ENCODE results near the gene DICER1.
A peak's percentile ranks its signal among the peaks of the same experiment; 100 is the strongest.

The DICER1 gene

GRCh38 chr14:95192311-95192710 is 35.0 kb upstream of the DICER1 start:
- no peaks in the 10 kb centered on the region for H3K27me3 ChIP-seq (ENCODE audit: control insufficient read depth, insufficient read depth, low read length)
- H3K4me3 ChIP-seq (ENCODE audit: low read length), result no peak overlapping the region
- no peak overlapping the region for H3K9ac ChIP-seq (ENCODE audit: low read length)
- no peaks in the 10 kb centered on the region for H3K36me3 ChIP-seq (ENCODE audit: control insufficient read depth, insufficient read depth, low read length)
- H3K9me3 ChIP-seq (ENCODE audit: control insufficient read depth, low read length), result no peaks in the 10 kb centered on the region
- no peaks in the 10 kb centered on the region for H3K4me1 ChIP-seq (ENCODE audit: control insufficient read depth, insufficient read depth, low read length)

GRCh38 chr14:95191445-95192199 is 34.3 kb upstream of the DICER1 start:
- no peaks in the 10 kb centered on the region for H3K36me3 ChIP-seq (ENCODE audit: control insufficient read depth, insufficient read depth, low read length)
- no peaks in the 10 kb centered on the region for H3K9me3 ChIP-seq (ENCODE audit: control insufficient read depth, low read length)
- H3K27me3 ChIP-seq (ENCODE audit: control insufficient read depth, insufficient read depth, low read length), result no peaks in the 10 kb centered on the region
- no peaks in the 10 kb centered on the region for H3K4me1 ChIP-seq (ENCODE audit: control insufficient read depth, insufficient read depth, low read length)
- no peak overlapping the region for H3K4me3 ChIP-seq (ENCODE audit: low read length)
- H3K9ac ChIP-seq (ENCODE audit: low read length), result no peak overlapping the region

- no peaks in the 10 kb centered on the region for H3K4me1 ChIP-seq (ENCODE audit: control insufficient read depth, insufficient read depth, low read length)
- no peaks in the 10 kb centered on the region for H3K9me3 ChIP-seq (ENCODE audit: control insufficient read depth, low read length)
- H3K27me3 ChIP-seq (ENCODE audit: control insufficient read depth, insufficient read depth, low read length), result no peaks in the 10 kb centered on the region
- H3K4me3 ChIP-seq (ENCODE audit: low read length), result no peak overlapping the region
- H3K36me3 ChIP-seq (ENCODE audit: control insufficient read depth, insufficient read depth, low read length), result no peaks in the 10 kb centered on the region
- no peak overlapping the region for H3K9ac ChIP-seq (ENCODE audit: low read length)
These were observed 33.5 kb upstream of the DICER1 start for GRCh38 chr14:95190857-95191256.

- no peaks in the 10 kb centered on the region for H3K4me1 ChIP-seq (ENCODE audit: control insufficient read depth, insufficient read depth, low read length)
These were observed 33.1 kb upstream of the DICER1 start for GRCh38 chr14:95190346-95190840.

GRCh38 chr14:95189367-95190132 is 32.2 kb upstream of the DICER1 start:
- no peak overlapping the region for H3K9ac ChIP-seq (ENCODE audit: low read length)
- peaks cover under 1% of the 10 kb centered on the region for H3K4me1 ChIP-seq (ENCODE audit: control insufficient read depth, insufficient read depth, low read length)
- H3K36me3 ChIP-seq (ENCODE audit: control insufficient read depth, insufficient read depth, low read length), result no peaks in the 10 kb centered on the region

More at GRCh38 chr14:95190346-95190840, 33.1 kb upstream of the DICER1 start:
- H3K4me3 ChIP-seq (ENCODE audit: low read length), result no peak overlapping the region
- H3K27me3 ChIP-seq (ENCODE audit: control insufficient read depth, insufficient read depth, low read length), result no peaks in the 10 kb centered on the region
- H3K9ac ChIP-seq (ENCODE audit: low read length), result no peak overlapping the region
- no peaks in the 10 kb centered on the region for H3K36me3 ChIP-seq (ENCODE audit: control insufficient read depth, insufficient read depth, low read length)
- no peaks in the 10 kb centered on the region for H3K9me3 ChIP-seq (ENCODE audit: control insufficient read depth, low read length)

GRCh38 chr14:95188380-95188779 is 31.1 kb upstream of the DICER1 start:
- H3K36me3 ChIP-seq (ENCODE audit: control insufficient read depth, insufficient read depth, low read length), result no peaks in the 10 kb centered on the region
- H3K9me3 ChIP-seq (ENCODE audit: control insufficient read depth, low read length), result no peaks in the 10 kb centered on the region
- peaks cover 11% of the 10 kb centered on the region for H3K4me1 ChIP-seq (ENCODE audit: control insufficient read depth, insufficient read depth, low read length)
- H3K9ac ChIP-seq (ENCODE audit: low read length), result no peak overlapping the region
- H3K27me3 ChIP-seq (ENCODE audit: control insufficient read depth, insufficient read depth, low read length), result no peaks in the 10 kb centered on the region
- no peak overlapping the region for H3K4me3 ChIP-seq (ENCODE audit: low read length)

More at GRCh38 chr14:95189367-95190132, 32.2 kb upstream of the DICER1 start:
- Histone ChIP-seq H3K4me3 (ENCODE audit: low read length) (no peak overlapping the region), H3K27me3 (ENCODE audit: control insufficient read depth, insufficient read depth, low read length) (no peaks in the 10 kb centered on the region), H3K9me3 (ENCODE audit: control insufficient read depth, low read length) (no peaks in the 10 kb centered on the region)

GRCh38 chr14:95185767-95186392 is 28.6 kb upstream of the DICER1 start:
- Histone ChIP-seq H3K4me3 (ENCODE audit: low read length) (no peak overlapping the region), H3K36me3 (ENCODE audit: control insufficient read depth, insufficient read depth, low read length) (no peaks in the 10 kb centered on the region), H3K9me3 (ENCODE audit: control insufficient read depth, low read length) (no peaks in the 10 kb centered on the region), H3K9ac (ENCODE audit: low read length) (no peak overlapping the region), H3K27me3 (ENCODE audit: control insufficient read depth, insufficient read depth, low read length) (no peaks in the 10 kb centered on the region), H3K4me1 (ENCODE audit: control insufficient read depth, insufficient read depth, low read length) (peaks cover 24% of the 10 kb centered on the region)

- Histone ChIP-seq H3K4me3 (ENCODE audit: low read length) (no peak overlapping the region), H3K9me3 (ENCODE audit: control insufficient read depth, low read length) (no peaks in the 10 kb centered on the region), H3K4me1 (ENCODE audit: control insufficient read depth, insufficient read depth, low read length) (peaks cover 24% of the 10 kb centered on the region), H3K9ac (ENCODE audit: low read length) (no peak overlapping the region), H3K36me3 (ENCODE audit: control insufficient read depth, insufficient read depth, low read length) (no peaks in the 10 kb centered on the region), H3K27me3 (ENCODE audit: control insufficient read depth, insufficient read depth, low read length) (no peaks in the 10 kb centered on the region)
These were observed 27.9 kb upstream of the DICER1 start for GRCh38 chr14:95185033-95185766.

- H3K27me3 ChIP-seq (ENCODE audit: control insufficient read depth, insufficient read depth, low read length), result no peaks in the 10 kb centered on the region
- no peak overlapping the region for H3K4me3 ChIP-seq (ENCODE audit: low read length)
- H3K4me1 ChIP-seq (ENCODE audit: control insufficient read depth, insufficient read depth, low read length), result peaks cover 24% of the 10 kb centered on the region
- H3K36me3 ChIP-seq (ENCODE audit: control insufficient read depth, insufficient read depth, low read length), result no peaks in the 10 kb centered on the region
- H3K9ac ChIP-seq (ENCODE audit: low read length), result no peak overlapping the region
- no peaks in the 10 kb centered on the region for H3K9me3 ChIP-seq (ENCODE audit: control insufficient read depth, low read length)
These were observed 27.1 kb upstream of the DICER1 start for GRCh38 chr14:95184413-95184790.

GRCh38 chr14:95183532-95184412 is 26.4 kb upstream of the DICER1 start:
- no peaks in the 10 kb centered on the region for H3K27me3 ChIP-seq (ENCODE audit: control insufficient read depth, insufficient read depth, low read length)
- H3K4me1 ChIP-seq (ENCODE audit: control insufficient read depth, insufficient read depth, low read length), result peaks cover 24% of the 10 kb centered on the region
- H3K36me3 ChIP-seq (ENCODE audit: control insufficient read depth, insufficient read depth, low read length), result no peaks in the 10 kb centered on the region
- H3K9ac ChIP-seq (ENCODE audit: low read length), result peak overlapping the region; percentile 0
- no peak overlapping the region for H3K4me3 ChIP-seq (ENCODE audit: low read length)
- no peaks in the 10 kb centered on the region for H3K9me3 ChIP-seq (ENCODE audit: control insufficient read depth, low read length)

- Histone ChIP-seq H3K4me3 (ENCODE audit: low read length) (no peak overlapping the region), H3K27me3 (ENCODE audit: control insufficient read depth, insufficient read depth, low read length) (no peaks in the 10 kb centered on the region), H3K9me3 (ENCODE audit: control insufficient read depth, low read length) (no peaks in the 10 kb centered on the region), H3K9ac (ENCODE audit: low read length) (no peak overlapping the region), H3K36me3 (ENCODE audit: control insufficient read depth, insufficient read depth, low read length) (no peaks in the 10 kb centered on the region), H3K4me1 (ENCODE audit: control insufficient read depth, insufficient read depth, low read length) (peaks cover 24% of the 10 kb centered on the region)
These were observed 25.8 kb upstream of the DICER1 start for GRCh38 chr14:95183082-95183481.
